ENCODE results near the gene ANTKMT.

- TF ChIP-seq TAF1 (conservative IDR thresholded peaks at IDR 0.05), result no peak
- no peak for TF ChIP-seq CTCF (IDR thresholded peaks at IDR 0.05; ENCODE audit: low read depth, low read length, missing input control)
- no peak for TF ChIP-seq REST (IDR thresholded peaks at IDR 0.05)
- TF ChIP-seq HNF4G (IDR thresholded peaks at IDR 0.05), result no peak
- no peak for TF ChIP-seq MAX (IDR thresholded peaks at IDR 0.05)
- TF ChIP-seq RAD21 (IDR thresholded peaks at IDR 0.05), result no peak
- no peak for TF ChIP-seq RXRA (IDR thresholded peaks at IDR 0.05)
- TF ChIP-seq EGR1 (IDR thresholded peaks at IDR 0.05; ENCODE audit: low read depth in 2 of 2), result no peak
- TF ChIP-seq ZBTB33 (IDR thresholded peaks at IDR 0.05), result no peak
- TF ChIP-seq GABPA (IDR thresholded peaks at IDR 0.05 in 1 of 2, conservative IDR thresholded peaks at IDR 0.05 in 1 of 2), result no peak
Observed at GRCh38 chr16:764184-764750, 43.3 kb downstream of the ANTKMT start.

All from liver (tissue), 3 donors.